Activated naive CD4-positive, alpha-beta T cell treated with anti-CD3 and anti-CD28 coated beads, Interleukin-2, amount 50 U/mL, for 24 hours (primary cell): Measurements from ENCODE around the gene LRMDA.

Source experiments
- H3K27ac Mint-ChIP-seq: one replicate; pipeline ENCODE4 v1.8.0; 2021; ENCODE audit warnings: mild to moderate bottlenecking, mixed read lengths
- H3K27me3 Mint-ChIP-seq: one replicate; pipeline ENCODE4 v1.8.0; 2021; ENCODE audit warnings: mixed read lengths
- H3K36me3 Mint-ChIP-seq: one replicate; pipeline ENCODE4 v1.8.0; 2021; ENCODE audit warnings: mixed read lengths
- H3K4me1 Mint-ChIP-seq: one replicate; pipeline ENCODE4 v1.8.0; 2021; ENCODE audit warnings: mixed read lengths
- H3K4me3 Mint-ChIP-seq: one replicate; pipeline ENCODE4 v1.8.0; 2021; ENCODE audit warnings: mild to moderate bottlenecking, mixed read lengths
- H3K9me3 Mint-ChIP-seq: one replicate; pipeline ENCODE4 v1.8.0; 2021; ENCODE audit warnings: mixed read lengths

LRMDA gene

DNA sequence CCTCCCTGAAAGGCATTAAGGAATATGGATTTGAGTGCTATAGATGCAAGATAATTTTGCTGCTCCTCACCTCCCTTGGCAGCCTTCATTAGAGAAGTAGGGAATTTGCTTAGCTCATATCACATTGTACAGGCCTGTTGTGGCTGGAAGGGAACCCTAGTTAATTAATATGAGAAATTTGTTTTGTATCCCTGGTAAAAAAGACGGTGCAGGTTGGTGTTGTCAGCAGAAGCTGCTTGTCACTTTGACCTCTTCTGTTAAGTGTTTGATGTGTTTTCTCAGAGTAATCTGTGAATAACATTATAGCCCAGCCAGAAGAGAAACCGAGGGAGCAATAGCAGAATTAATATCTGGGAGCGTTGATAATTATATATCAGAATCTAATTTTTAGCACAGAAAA is 278.4 kb downstream of the LRMDA start:
- H3K4me1 Mint-ChIP-seq, result no peaks in the 10 kb centered on the region
- H3K27ac Mint-ChIP-seq, result no peak overlapping the region
- no peaks in the 10 kb centered on the region for H3K36me3 Mint-ChIP-seq
- no peaks in the 10 kb centered on the region for H3K9me3 Mint-ChIP-seq
- no peak overlapping the region for H3K4me3 Mint-ChIP-seq
- peaks cover 9% of the 10 kb centered on the region for H3K27me3 Mint-ChIP-seq

DNA sequence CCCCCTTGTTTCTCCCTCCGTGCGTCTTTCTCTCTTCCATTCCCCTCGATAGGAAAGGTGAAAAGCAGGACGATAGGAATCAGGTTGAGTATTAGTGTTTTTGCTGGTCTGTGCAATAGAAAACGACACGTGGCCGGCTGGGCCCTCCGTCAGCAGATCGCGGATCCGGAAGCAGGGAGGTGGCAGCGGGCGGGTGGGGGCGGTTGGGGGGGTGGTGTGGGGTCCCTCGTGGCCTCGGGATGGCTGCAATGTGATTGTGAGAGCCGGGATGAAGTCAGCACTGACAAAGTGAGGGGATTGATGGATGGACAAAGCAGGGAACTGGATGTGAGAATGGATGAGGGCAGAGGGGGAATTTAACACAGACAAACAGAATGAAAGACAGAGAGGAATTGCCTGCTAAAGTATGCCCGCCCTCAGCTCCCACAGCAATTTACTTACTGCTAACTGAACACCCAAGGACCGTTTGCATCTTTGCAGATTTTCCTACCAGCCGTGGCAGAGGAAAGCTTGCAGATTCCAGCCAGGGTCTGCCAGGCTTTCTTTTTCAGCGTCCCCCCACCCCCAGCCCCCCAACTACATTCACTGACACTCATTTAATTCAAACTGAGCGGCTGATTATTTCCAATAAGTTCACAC is 280.9 kb downstream of the LRMDA start:
- no peak overlapping the region for H3K4me3 Mint-ChIP-seq
- H3K27ac Mint-ChIP-seq, result no peak overlapping the region
- no peaks in the 10 kb centered on the region for H3K4me1 Mint-ChIP-seq
- H3K27me3 Mint-ChIP-seq, result peaks cover 6% of the 10 kb centered on the region
- H3K9me3 Mint-ChIP-seq, result no peaks in the 10 kb centered on the region
- H3K36me3 Mint-ChIP-seq, result no peaks in the 10 kb centered on the region

DNA sequence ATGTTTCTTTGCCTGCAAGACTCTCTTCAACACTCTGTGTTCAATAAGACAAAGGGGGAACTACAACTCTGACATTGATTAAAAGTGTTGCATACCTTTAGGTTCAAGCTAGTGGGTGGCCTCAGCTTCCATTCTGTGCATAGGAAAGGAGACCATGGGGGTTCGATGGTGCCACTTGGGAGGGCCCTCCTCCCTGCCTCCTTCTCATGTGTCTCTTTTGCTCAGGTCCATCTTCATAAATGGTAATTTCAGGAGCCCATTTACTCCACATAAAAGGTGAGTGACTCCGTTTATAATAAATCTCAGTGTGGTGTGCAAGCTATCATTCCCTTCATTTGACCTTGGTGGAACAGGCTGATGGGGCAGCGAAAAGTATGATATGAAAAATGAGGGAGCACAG is 285.1 kb downstream of the LRMDA start:
- Mint-ChIP-seq H3K27ac (no peak overlapping the region), H3K4me3 (no peak overlapping the region), H3K4me1 (no peaks in the 10 kb centered on the region), H3K27me3 (peaks cover 3% of the 10 kb centered on the region), H3K36me3 (no peaks in the 10 kb centered on the region), H3K9me3 (no peaks in the 10 kb centered on the region)

DNA sequence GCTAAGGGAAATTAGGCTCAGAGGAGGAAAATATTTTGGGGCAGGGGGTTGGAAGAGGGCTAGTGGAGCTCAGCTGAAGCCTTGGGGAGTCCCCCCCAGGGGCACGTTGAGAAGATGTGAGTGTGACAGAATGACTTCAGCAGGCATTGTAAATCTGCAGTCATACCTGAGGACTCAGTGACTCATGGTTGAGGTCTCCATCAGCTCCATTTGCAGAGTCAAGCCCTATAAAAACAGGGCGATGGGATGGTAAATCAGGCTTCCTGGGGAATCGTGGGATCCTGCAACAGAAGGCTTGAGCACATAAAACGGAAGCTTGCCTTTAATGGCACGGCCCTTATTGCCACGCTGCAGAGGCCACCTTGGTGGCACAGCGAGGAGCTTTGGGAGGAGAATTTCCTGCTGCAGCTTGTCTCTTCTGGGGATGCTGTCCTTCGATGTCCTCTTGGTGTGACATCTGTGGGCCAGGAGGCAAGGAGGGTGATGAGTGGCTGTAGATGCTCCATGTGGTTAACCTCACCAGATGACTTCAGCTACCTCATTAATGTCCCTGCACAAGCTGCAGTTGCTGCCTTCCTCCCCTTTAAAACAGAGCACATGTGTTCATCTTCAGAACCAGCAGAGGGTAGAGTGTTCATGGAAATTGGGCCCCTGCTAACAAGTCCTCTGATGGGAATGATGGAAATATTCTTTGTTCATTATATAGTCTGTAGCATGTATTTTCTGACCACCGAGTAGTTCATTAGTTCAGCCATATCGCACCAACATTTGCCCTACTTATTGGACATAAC is 285.9 kb downstream of the LRMDA start:
- H3K27ac Mint-ChIP-seq, result no peak overlapping the region
- H3K4me3 Mint-ChIP-seq, result no peak overlapping the region
- H3K36me3 Mint-ChIP-seq, result no peaks in the 10 kb centered on the region
- peaks cover 1% of the 10 kb centered on the region for H3K27me3 Mint-ChIP-seq
- no peaks in the 10 kb centered on the region for H3K4me1 Mint-ChIP-seq
- no peaks in the 10 kb centered on the region for H3K9me3 Mint-ChIP-seq

DNA sequence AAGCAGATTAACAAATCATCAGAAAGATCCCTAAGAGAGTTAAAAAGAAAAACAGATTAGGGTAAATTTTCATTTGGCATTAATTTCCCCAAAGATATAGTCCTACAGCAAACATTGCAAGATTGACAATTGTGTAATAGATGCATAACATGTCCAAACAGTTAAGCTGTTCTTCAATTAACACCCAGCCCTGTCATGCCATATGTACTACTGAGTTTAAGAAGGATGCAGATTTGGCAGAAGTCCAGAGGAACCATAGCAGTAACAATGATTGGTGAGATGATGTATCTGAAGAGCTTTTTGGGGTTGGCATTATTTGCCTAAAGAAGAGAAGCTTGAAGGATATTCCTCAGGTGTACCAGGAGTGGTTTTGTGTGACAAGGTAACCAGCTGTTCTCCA is 287.6 kb downstream of the LRMDA start:
- no peaks in the 10 kb centered on the region for H3K36me3 Mint-ChIP-seq
- H3K9me3 Mint-ChIP-seq, result no peaks in the 10 kb centered on the region
- no peak overlapping the region for H3K4me3 Mint-ChIP-seq
- no peak overlapping the region for H3K27ac Mint-ChIP-seq
- H3K27me3 Mint-ChIP-seq, result no peaks in the 10 kb centered on the region
- no peaks in the 10 kb centered on the region for H3K4me1 Mint-ChIP-seq

DNA sequence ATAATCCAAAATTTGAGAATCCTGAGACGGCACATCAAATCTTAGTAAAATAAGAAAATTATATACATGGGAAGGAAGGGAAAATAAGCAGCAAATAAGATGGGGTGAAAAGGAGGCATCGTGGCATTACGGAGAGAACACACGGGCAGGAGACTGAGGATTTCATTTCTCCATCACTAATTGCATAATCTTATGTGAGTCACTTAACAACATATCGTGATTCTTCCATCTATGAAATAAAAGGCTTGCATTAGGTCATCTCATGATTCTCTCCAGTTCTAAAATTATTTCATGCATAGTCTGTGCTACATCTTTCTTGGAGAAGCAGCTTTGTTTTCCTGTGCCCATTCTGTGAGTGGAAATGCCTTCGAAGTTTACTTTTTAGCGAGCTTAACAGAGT is 288.7 kb downstream of the LRMDA start:
- Mint-ChIP-seq H3K27ac (no peak overlapping the region), H3K9me3 (no peaks in the 10 kb centered on the region), H3K4me1 (no peaks in the 10 kb centered on the region), H3K4me3 (no peak overlapping the region), H3K36me3 (no peaks in the 10 kb centered on the region), H3K27me3 (no peaks in the 10 kb centered on the region)

DNA sequence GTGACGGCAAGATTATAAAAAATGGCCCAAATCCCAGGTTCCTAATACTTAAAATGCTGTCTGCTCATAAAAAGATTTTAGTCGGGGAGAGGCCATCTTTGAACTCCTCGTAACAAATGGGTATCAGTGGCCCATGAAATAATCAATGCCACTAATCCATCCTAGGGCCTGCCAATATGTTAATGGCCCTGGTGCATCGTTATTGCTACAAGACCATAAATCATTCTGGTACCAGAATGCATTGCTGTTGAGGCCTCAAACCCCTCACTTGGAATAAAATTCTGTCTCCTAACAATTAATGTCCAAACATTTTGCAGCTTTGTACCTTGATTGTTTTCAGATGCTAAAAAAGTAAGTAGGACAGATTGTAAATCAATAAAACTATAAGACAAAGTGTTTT is 290.6 kb downstream of the LRMDA start:
- no peaks in the 10 kb centered on the region for H3K36me3 Mint-ChIP-seq
- no peak overlapping the region for H3K4me3 Mint-ChIP-seq
- H3K9me3 Mint-ChIP-seq, result no peaks in the 10 kb centered on the region
- no peak overlapping the region for H3K27ac Mint-ChIP-seq
- no peaks in the 10 kb centered on the region for H3K4me1 Mint-ChIP-seq
- no peaks in the 10 kb centered on the region for H3K27me3 Mint-ChIP-seq

DNA sequence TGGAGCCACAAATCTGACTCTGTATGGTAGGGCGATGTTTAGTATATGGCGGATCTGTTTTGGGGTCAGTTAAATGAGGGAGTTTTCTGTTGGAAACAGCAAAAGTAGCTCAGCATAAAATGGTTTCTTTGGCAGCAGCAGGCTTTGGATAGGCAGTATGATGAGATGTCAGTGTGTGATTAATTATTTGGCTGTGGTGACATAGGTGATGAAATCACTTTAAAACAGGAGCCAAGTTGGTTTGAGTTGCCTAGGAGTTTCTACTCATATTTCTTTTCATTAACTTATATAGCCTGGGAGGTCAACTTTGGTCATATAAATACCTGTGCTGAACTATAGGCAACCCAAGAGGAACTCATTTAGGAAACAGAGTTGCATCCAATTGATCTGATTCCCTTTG is 291.2 kb downstream of the LRMDA start:
- no peaks in the 10 kb centered on the region for H3K27me3 Mint-ChIP-seq
- no peak overlapping the region for H3K27ac Mint-ChIP-seq
- H3K4me3 Mint-ChIP-seq, result no peak overlapping the region
- H3K4me1 Mint-ChIP-seq, result no peaks in the 10 kb centered on the region
- no peaks in the 10 kb centered on the region for H3K9me3 Mint-ChIP-seq
- H3K36me3 Mint-ChIP-seq, result no peaks in the 10 kb centered on the region

DNA sequence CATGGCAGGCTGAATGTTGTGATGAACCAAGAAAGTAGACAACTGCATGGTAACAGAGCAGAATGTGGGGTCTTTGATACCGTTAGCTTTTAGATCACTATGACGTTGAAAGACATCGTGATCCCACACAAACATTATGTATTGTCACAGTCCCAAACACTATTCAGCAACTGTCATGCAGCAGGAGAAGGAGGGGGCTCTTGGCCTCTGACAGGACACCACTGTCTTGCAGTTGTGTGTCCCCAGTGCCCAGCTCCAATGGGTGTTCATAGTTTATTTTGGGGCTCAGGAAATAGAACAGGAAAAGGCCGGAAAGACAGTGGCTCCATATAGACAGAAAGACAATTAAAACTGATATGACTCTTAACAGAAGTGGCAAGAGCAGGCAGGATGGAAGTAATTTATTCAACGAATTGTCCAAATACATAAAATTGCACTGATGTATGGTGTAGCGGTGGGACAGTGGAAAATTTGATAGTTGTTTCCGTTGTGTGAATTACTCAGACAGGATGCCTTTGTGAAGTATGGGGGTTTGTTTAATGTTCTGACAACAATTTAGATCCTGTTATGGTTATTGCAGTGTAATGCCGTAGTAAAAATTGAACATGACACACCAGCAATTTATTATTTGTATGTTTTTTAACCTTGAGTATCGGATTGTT is 292.0 kb downstream of the LRMDA start:
- H3K4me3 Mint-ChIP-seq, result no peak overlapping the region
- no peaks in the 10 kb centered on the region for H3K9me3 Mint-ChIP-seq
- no peak overlapping the region for H3K27ac Mint-ChIP-seq
- H3K27me3 Mint-ChIP-seq, result no peaks in the 10 kb centered on the region
- no peaks in the 10 kb centered on the region for H3K4me1 Mint-ChIP-seq
- no peaks in the 10 kb centered on the region for H3K36me3 Mint-ChIP-seq

DNA sequence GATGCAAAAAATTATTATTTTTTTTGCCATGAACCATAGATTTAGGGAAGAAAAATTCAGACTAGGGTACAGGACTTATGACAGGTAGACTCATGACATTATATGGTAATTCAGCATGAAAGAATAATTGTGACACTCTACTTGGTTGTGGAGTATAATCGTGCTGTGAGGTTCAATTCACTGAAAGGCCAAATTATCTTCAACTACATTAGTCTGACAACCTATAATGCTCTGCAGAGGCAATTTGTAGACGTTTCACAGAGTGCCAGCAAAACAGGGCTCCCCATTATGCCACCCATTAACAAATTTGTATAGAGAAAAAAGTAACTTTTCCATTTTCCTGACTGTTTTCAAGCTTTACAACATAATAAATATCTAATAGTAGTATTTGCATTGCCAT is 292.6 kb downstream of the LRMDA start:
- Mint-ChIP-seq H3K27ac (no peak overlapping the region), H3K4me1 (no peaks in the 10 kb centered on the region), H3K27me3 (no peaks in the 10 kb centered on the region), H3K9me3 (no peaks in the 10 kb centered on the region), H3K36me3 (no peaks in the 10 kb centered on the region), H3K4me3 (no peak overlapping the region)

DNA sequence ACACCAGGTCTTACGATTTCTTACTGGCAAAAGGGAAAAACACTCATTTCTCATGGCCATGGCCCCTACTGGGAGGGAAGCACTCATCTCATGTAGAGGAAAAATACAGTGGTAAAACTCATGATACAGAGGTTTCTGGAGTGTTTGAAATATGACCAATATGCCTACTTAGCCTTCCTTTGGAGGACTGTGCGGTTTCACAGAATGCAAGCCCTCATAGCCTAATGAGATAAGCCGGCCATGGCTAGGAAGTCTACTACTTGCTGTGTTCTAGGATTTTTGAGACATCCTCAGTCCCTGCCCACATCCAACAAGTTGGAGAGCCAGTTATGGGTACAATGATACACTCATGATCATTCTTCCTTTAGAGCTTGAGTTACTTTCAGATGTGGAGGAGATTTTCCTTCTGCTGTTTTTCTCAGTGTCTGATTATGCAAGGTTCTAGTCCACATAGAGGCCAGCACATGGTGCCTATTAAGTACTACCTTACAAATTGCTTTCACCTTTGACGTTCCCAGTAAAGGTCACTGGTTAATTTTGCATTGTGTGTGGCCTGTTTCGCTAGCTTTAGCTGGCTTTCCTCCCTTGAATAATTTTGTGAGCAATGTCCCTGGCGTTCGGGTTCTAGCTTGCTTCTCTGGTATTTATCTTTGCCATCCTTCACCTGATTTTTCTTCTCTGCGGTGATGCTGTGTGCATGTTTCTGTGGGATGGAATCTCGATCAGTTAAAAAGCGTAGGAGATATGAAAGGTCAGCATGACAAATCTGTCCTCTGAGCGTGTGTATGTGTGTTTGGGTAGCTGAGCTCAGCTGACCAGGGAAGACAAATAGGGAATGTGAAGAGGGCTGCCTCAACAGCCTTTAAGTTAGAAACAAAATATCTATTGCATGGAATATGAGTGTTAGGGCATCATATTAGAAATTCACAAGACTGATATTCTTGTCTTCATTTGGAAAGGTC is 295.4 kb downstream of the LRMDA start:
- H3K9me3 Mint-ChIP-seq, result no peaks in the 10 kb centered on the region
- H3K36me3 Mint-ChIP-seq, result no peaks in the 10 kb centered on the region
- no peaks in the 10 kb centered on the region for H3K27me3 Mint-ChIP-seq
- H3K4me1 Mint-ChIP-seq, result no peaks in the 10 kb centered on the region
- no peak overlapping the region for H3K4me3 Mint-ChIP-seq
- H3K27ac Mint-ChIP-seq, result no peak overlapping the region

DNA sequence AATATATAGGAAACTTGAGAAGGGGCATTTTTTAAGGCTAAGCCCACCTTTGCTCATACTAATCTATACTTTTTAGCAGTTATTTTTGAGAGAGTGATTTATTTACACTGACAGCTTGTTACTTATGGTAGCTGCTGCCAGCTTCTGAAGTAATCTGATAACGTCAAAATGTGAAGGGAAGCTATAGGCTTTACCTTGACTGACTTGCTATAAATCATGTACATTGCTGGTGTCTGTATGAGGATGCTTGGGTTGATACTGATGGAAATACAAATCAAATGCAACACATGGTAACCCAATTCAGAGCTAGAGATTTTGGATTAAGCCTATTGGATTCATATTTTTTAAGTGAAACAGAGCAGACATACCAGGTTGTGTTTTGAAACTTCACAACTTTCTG is 299.4 kb downstream of the LRMDA start:
- H3K36me3 Mint-ChIP-seq, result no peaks in the 10 kb centered on the region
- peaks cover 1% of the 10 kb centered on the region for H3K27me3 Mint-ChIP-seq
- no peaks in the 10 kb centered on the region for H3K4me1 Mint-ChIP-seq
- no peaks in the 10 kb centered on the region for H3K9me3 Mint-ChIP-seq
- H3K27ac Mint-ChIP-seq, result no peak overlapping the region
- H3K4me3 Mint-ChIP-seq, result no peak overlapping the region

DNA sequence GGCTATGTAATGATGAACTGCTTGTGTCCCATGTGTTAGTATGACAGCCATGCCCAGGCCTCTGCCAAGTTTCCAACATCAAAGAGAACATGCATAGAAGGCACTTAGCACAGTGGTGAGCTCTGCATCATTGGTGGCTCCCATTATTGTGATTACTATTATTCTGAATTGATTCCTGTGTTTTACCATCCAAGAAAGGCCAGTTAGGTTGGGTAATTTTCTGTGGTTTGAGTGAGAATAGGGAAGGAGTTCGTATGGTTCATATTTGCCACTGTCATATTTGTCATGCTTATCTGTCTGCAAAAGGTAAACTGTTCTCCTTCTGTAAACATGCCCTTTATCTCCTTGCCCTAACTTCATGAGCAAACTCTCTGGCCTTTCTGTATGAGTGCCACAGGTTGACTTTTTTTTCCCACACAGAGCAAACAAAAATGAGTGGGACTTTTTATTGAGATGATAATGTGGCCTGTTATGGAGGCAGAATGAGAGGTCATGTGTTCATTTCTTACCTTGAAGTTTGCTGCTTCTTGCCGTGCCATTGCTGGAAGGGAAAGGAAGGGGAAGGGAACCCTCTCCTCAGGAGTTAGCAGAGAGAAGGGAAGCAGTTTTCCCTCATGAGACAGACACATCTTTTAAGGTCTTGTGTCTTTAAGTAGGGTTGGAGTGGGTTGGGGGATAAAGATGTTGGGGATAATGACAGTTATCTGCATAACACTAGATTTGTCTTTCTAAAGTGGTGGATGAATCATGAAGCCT is 301.9 kb downstream of the LRMDA start:
- no peaks in the 10 kb centered on the region for H3K36me3 Mint-ChIP-seq
- peaks cover 2% of the 10 kb centered on the region for H3K27me3 Mint-ChIP-seq
- H3K4me1 Mint-ChIP-seq, result no peaks in the 10 kb centered on the region
- no peaks in the 10 kb centered on the region for H3K9me3 Mint-ChIP-seq
- H3K27ac Mint-ChIP-seq, result no peak overlapping the region
- H3K4me3 Mint-ChIP-seq, result no peak overlapping the region

DNA sequence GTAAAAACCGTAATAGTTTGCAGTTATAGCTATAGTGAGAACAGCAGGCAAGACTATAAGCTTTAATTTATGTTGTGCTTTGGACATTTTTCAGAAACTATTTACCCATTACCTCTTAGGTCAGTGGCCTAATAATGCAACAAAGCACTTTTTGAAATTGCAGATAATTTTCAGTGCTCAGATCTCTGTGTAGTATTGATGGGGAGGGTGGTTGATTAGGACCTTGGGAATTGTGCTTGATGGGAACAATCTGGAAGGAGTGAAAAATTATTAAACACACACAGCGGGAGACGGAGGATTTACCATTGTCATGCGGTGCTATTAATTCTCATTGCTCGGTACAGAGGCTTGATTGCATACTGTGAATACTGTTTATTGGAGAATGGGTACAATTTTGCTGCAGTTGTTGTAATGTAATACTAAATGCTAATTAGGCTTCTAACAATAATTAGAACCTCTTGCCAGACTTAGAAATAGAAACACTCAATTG is 304.8 kb downstream of the LRMDA start:
- Mint-ChIP-seq H3K4me3 (no peak overlapping the region), H3K27me3 (peaks cover 2% of the 10 kb centered on the region), H3K27ac (no peak overlapping the region), H3K4me1 (no peaks in the 10 kb centered on the region), H3K36me3 (no peaks in the 10 kb centered on the region), H3K9me3 (no peaks in the 10 kb centered on the region)
